ENCODE data around the gene HOXA6.

The HOXA6 gene

GRCh38 chr7:27147199-27148030, at the start of gene HOXA6:
TSS of gene HOXA6 (minus strand) at chr7:27147774. CDS start at chr7:27147749, 25 bp downstream.
- no peak for TF ChIP-seq CTCF (IDR thresholded peaks at IDR 0.05; ENCODE audit: low read depth, low read length, missing control alignments)
- no peak within 1 kb of the TSS for H3K4me3 ChIP-seq (replicated peaks; ENCODE audit: low read depth, low read length)
- no peak for DNase-seq (ENCODE audit: extremely low read depth, low read depth)

- DNase-seq (ENCODE audit: extremely low read depth, low read depth), result no peak
- peak; percentile 71 for TF ChIP-seq CTCF (IDR thresholded peaks at IDR 0.05; ENCODE audit: low read depth, low read length, missing control alignments)
- peak overlapping the region; percentile 83 for H3K4me3 ChIP-seq (replicated peaks; ENCODE audit: low read depth, low read length)
These were observed 48.8 kb upstream of the HOXA6 start for GRCh38 chr7:27196287-27196767.

DNA sequence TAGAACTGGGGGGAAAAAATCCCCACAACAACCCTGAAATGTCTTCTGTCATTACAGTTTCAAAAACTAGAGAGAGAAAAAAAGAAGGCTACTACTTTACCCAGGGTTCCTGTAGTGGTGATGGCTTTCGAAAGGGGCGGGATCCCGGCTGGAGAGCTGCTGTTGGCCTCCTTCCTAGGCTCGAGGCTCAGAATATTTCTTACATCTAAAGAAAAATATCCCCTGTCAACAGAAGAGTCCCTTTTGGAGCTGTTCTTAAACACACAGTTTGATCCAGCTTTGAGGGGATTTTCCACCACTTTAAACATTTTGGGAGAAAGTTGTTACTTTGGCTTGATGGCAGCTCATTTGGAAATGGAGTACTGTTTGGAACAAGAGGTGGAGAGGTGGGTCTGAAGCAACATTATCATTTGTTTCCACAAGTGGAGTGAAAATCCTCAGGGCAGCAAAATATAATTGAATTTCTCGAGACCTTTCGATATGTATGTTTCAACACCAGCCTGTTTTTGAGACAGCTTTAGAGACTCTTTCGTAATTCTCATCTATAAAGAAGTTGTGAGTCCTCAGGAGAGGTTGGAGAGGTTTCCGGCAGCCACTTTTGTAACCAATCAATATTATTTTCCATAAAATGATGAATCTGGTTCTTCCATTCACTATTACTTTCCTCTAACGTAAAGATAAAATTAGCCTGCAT, 47.3 kb upstream of the HOXA6 start:
- DNase-seq (ENCODE audit: extremely low read depth, low read depth), result no peak
- TF ChIP-seq CTCF (IDR thresholded peaks at IDR 0.05; ENCODE audit: low read depth, low read length, missing control alignments), result no peak
- peak overlapping the region; percentile 83 for H3K4me3 ChIP-seq (replicated peaks; ENCODE audit: low read depth, low read length)

- no peak for DNase-seq (ENCODE audit: extremely low read depth, low read depth)
- H3K4me3 ChIP-seq (replicated peaks; ENCODE audit: low read depth, low read length), result peak overlapping the region; percentile 83
- TF ChIP-seq CTCF (IDR thresholded peaks at IDR 0.05; ENCODE audit: low read depth, low read length, missing control alignments), result no peak
These were observed 46.4 kb upstream of the HOXA6 start for GRCh38 chr7:27194002-27194352.

GRCh38 chr7:27193335-27194001, 45.9 kb upstream of the HOXA6 start:
- peak overlapping the region; percentile 83 for H3K4me3 ChIP-seq (replicated peaks; ENCODE audit: low read depth, low read length)
- TF ChIP-seq CTCF (IDR thresholded peaks at IDR 0.05; ENCODE audit: low read depth, low read length, missing control alignments), result no peak
- no peak for DNase-seq (ENCODE audit: extremely low read depth, low read depth)

GRCh38 chr7:27192546-27193334, 45.2 kb upstream of the HOXA6 start:
- H3K4me3 ChIP-seq (replicated peaks; ENCODE audit: low read depth, low read length), result peak overlapping the region; percentile 83
- DNase-seq (ENCODE audit: extremely low read depth, low read depth), result no peak
- TF ChIP-seq CTCF (IDR thresholded peaks at IDR 0.05; ENCODE audit: low read depth, low read length, missing control alignments), result no peak

All from HFF-Myc (cell line).